ENCODE results near the gene MBNL2.

Gene MBNL2

GRCh38 chr13:97220151-97220900 lies 1.8 kb upstream of the MBNL2 start:
- peak overlapping the region; percentile 77 for H3K27ac Mint-ChIP-seq
- H3K4me3 Mint-ChIP-seq = no peak overlapping the region
- peaks cover 22% of the 10 kb centered on the region for H3K4me1 Mint-ChIP-seq
- no peaks in the 10 kb centered on the region for H3K27me3 Mint-ChIP-seq
- H3K9me3 Mint-ChIP-seq = no peaks in the 10 kb centered on the region
- ATAC-seq (ENCODE audit: low read depth) (no peak), DNase-seq (ENCODE audit: low spot score in 2 of 2) (no peak)
- no peaks in the 10 kb centered on the region for H3K36me3 Mint-ChIP-seq

GRCh38 chr13:97221046-97221445 lies 1.1 kb upstream of the MBNL2 start:
- Mint-ChIP-seq H3K4me1 (peaks cover 26% of the 10 kb centered on the region), H3K36me3 (no peaks in the 10 kb centered on the region), H3K4me3 (no peak overlapping the region), H3K27me3 (no peaks in the 10 kb centered on the region), H3K27ac (peak overlapping the region; percentile 94), H3K9me3 (no peaks in the 10 kb centered on the region)
- DNase-seq (ENCODE audit: low spot score in 2 of 2) = no peak
- no peak for ATAC-seq (ENCODE audit: low read depth)

DNA sequence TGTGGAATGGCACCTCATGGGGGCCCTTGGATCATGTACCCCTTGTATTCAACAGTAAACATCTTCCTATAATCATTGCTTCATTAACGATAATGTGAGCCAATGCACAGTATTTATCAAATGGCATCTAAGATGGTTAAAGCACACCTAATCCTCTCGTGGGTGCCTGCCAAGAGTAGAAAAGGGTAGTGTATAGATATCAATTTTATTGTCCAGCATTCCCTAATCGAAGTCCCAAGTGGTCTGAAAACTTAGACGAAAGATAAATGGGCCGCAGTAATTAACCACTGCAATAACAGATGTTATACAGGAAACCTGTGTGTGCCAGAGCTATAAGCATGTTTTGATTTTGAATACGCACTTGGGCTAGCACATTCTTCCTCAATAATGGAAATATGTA lies 667 bp upstream of the MBNL2 start:
- peak overlapping the region; percentile 94 for H3K27ac Mint-ChIP-seq
- ATAC-seq (ENCODE audit: low read depth) (no peak), DNase-seq (ENCODE audit: low spot score in 2 of 2) (no peak)
- H3K4me1 Mint-ChIP-seq = peaks cover 26% of the 10 kb centered on the region
- no peaks in the 10 kb centered on the region for H3K27me3 Mint-ChIP-seq
- H3K9me3 Mint-ChIP-seq = no peaks in the 10 kb centered on the region
- H3K36me3 Mint-ChIP-seq = no peaks in the 10 kb centered on the region
- no peak overlapping the region for H3K4me3 Mint-ChIP-seq

- Mint-ChIP-seq H3K9me3 (no peaks in the 10 kb centered on the region), H3K36me3 (no peaks in the 10 kb centered on the region), H3K27ac (peak overlapping the region; percentile 94), H3K4me3 (peak overlapping the region; percentile 87), H3K4me1 (peaks cover 32% of the 10 kb centered on the region), H3K27me3 (no peaks in the 10 kb centered on the region)
- ATAC-seq (ENCODE audit: low read depth) (no peak), DNase-seq (ENCODE audit: low spot score in 2 of 2) (no peak)
These were observed 1.0 kb downstream of the MBNL2 start for GRCh38 chr13:97223037-97223710.

DNA sequence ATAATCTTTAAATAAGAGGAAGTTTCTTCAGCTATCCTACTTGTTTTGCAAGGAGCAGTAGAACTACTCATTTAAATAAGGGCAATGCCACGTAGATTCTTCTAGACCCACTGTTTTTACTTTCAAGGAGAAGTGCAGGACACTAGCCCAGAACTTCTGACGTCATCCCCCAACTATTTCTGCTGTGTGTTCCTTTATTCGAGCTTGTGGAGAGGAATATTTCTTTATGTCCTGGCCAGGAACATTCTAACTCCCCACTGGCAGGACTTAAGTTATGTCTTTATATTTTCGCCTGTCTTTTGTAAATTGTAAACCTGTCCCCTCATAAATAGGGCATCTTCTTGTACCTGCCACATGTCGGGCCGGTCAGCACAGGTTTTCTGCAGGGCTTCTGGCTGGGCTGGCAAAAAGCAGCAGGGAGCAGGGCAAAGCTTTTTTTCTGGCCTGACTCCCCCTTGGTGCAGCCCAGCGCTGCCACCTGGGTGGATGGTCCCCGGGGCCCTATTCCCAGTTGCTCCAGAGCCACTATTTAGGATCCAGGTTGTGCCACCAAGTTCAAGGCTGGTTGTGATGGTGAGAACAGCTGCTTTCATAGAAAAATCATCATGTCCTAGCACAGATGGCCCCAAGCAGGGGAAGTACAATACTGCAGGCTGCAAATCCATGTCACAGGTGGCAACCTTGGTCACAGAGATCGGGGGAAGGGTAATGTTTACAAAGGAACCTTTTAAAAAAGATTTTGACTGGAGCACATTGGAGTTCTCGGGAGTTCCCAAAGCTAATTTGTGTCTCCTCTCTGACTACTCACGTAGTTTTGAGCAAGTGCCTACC lies 1.8 kb downstream of the MBNL2 start:
- H3K9me3 Mint-ChIP-seq = no peaks in the 10 kb centered on the region
- DNase-seq (ENCODE audit: low spot score in 2 of 2) (peak; percentile 32 to 39), ATAC-seq (ENCODE audit: low read depth) (peak; percentile 39)
- no peaks in the 10 kb centered on the region for H3K27me3 Mint-ChIP-seq
- peak overlapping the region; percentile 94 for H3K27ac Mint-ChIP-seq
- H3K36me3 Mint-ChIP-seq = no peaks in the 10 kb centered on the region
- H3K4me1 Mint-ChIP-seq = peaks cover 32% of the 10 kb centered on the region
- peak overlapping the region; percentile 87 for H3K4me3 Mint-ChIP-seq

- ATAC-seq (ENCODE audit: low read depth) (no peak), DNase-seq (ENCODE audit: low spot score in 2 of 2) (peak in 1 of 2 donors; percentile 31)
- Mint-ChIP-seq H3K4me1 (peaks cover 35% of the 10 kb centered on the region), H3K9me3 (no peaks in the 10 kb centered on the region), H3K4me3 (peak overlapping the region; percentile 87), H3K27ac (peak overlapping the region; percentile 94), H3K36me3 (peaks cover 3% of the 10 kb centered on the region), H3K27me3 (no peaks in the 10 kb centered on the region)
These were observed 2.6 kb downstream of the MBNL2 start for GRCh38 chr13:97224544-97225300.

- H3K36me3 Mint-ChIP-seq = peaks cover 8% of the 10 kb centered on the region
- ATAC-seq (ENCODE audit: low read depth) (no peak), DNase-seq (ENCODE audit: low spot score in 2 of 2) (no peak)
- H3K4me1 Mint-ChIP-seq = peaks cover 38% of the 10 kb centered on the region
- no peaks in the 10 kb centered on the region for H3K9me3 Mint-ChIP-seq
- H3K27ac Mint-ChIP-seq = peak overlapping the region; percentile 94
- H3K27me3 Mint-ChIP-seq = no peaks in the 10 kb centered on the region
- peak overlapping the region; percentile 87 for H3K4me3 Mint-ChIP-seq
These were observed 3.4 kb downstream of the MBNL2 start for GRCh38 chr13:97225533-97225932.

GRCh38 chr13:97226013-97226412 lies 3.9 kb downstream of the MBNL2 start:
- no peaks in the 10 kb centered on the region for H3K27me3 Mint-ChIP-seq
- peak overlapping the region; percentile 2 for H3K4me3 Mint-ChIP-seq
- DNase-seq (ENCODE audit: low spot score in 2 of 2) (no peak), ATAC-seq (ENCODE audit: low read depth) (no peak)
- peak overlapping the region; percentile 94 for H3K27ac Mint-ChIP-seq
- H3K36me3 Mint-ChIP-seq = peaks cover 9% of the 10 kb centered on the region
- peaks cover 37% of the 10 kb centered on the region for H3K4me1 Mint-ChIP-seq
- no peaks in the 10 kb centered on the region for H3K9me3 Mint-ChIP-seq

DNA sequence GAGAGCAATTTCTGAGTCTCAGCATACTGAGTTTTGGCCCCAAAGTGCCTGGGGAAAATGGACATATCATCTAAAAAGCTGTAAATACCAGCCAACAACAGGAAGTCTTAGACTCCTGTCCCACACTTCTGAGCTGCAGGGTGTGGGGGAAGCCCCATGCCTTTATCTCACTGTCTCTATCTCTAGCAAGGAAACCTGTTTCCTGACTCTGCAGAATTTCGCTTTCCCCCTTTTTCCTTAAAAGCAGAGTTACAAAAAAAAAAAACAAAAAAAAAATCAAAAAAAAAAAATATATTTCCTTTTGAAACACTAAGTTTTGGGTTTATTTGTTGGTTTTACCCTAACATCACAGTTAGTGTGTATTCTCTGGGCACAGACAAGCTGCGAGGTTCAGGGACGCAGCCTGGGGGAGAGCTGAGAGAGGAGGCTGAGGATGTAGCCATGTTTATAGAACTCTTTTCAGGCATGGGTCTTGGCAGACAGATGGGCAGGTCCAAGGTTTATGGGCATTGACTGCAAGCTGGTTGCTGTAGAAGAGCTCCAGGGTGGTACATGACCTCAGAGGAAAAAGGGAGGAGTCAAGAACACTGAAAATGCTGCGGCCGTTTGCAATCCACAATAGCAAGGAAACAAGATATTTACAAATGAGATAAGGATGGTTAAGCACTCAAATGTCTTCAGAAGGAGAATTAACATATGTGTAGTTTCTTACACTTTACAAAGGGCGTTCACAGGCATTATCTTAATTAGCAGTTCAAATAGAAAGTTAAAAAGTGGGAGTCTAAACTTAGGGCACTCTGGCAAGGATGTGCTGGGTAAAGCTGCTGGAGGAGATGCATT lies 4.9 kb downstream of the MBNL2 start:
- no peaks in the 10 kb centered on the region for H3K9me3 Mint-ChIP-seq
- peak overlapping the region; percentile 54 for H3K27ac Mint-ChIP-seq
- peaks cover 11% of the 10 kb centered on the region for H3K36me3 Mint-ChIP-seq
- H3K4me3 Mint-ChIP-seq = peak overlapping the region; percentile 67
- DNase-seq (ENCODE audit: low spot score in 2 of 2) (no peak), ATAC-seq (ENCODE audit: low read depth) (peak; percentile 19)
- H3K4me1 Mint-ChIP-seq = peaks cover 35% of the 10 kb centered on the region
- H3K27me3 Mint-ChIP-seq = no peaks in the 10 kb centered on the region

DNA sequence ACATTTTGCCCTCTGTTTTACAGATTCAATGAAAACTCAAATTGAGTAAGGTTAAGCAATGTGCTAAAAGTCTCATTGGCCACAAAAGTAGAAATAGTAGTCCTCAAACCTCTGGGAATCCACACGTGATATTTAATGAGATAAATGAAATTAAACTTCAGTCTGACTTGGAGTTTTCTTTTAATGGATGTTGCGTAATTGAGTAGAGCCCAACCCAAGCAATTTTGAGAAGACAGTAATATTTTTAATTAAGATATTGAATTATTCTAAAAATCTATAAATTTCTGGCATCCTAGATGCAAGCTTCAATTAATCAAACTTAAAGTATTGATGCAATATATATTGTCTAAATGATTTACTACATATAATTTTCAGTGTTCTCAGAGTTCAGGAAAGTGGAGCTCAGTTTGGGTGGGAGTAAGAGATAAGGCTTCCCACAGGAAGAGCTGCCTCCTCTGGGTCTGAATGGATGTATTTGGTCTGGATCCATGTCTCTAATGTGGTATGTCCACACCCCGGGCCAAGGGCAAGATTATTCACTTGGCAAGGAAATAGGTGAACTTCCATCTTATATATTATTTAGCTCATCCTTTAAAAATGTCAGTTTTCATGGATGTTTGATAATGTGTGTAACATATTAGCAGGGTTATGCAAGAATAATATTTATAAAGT lies 6.9 kb downstream of the MBNL2 start:
- Mint-ChIP-seq H3K4me3 (no peak overlapping the region), H3K9me3 (no peaks in the 10 kb centered on the region), H3K36me3 (peaks cover 16% of the 10 kb centered on the region), H3K4me1 (peaks cover 36% of the 10 kb centered on the region), H3K27me3 (no peaks in the 10 kb centered on the region), H3K27ac (peak overlapping the region; percentile 6)
- DNase-seq (ENCODE audit: low spot score in 2 of 2) = no peak
- no peak for ATAC-seq (ENCODE audit: low read depth)

GRCh38 chr13:97229699-97230098 lies 7.6 kb downstream of the MBNL2 start:
- Mint-ChIP-seq H3K9me3 (no peaks in the 10 kb centered on the region), H3K36me3 (peaks cover 21% of the 10 kb centered on the region), H3K4me1 (peaks cover 40% of the 10 kb centered on the region), H3K27ac (peak overlapping the region; percentile 6), H3K4me3 (no peak overlapping the region), H3K27me3 (no peaks in the 10 kb centered on the region)
- ATAC-seq (ENCODE audit: low read depth) = no peak
- no peak for DNase-seq (ENCODE audit: low spot score in 2 of 2)

- H3K4me3 Mint-ChIP-seq = no peak overlapping the region
- no peaks in the 10 kb centered on the region for H3K9me3 Mint-ChIP-seq
- H3K4me1 Mint-ChIP-seq = peaks cover 34% of the 10 kb centered on the region
- no peaks in the 10 kb centered on the region for H3K27me3 Mint-ChIP-seq
- DNase-seq (ENCODE audit: low spot score in 2 of 2) (no peak), ATAC-seq (ENCODE audit: low read depth) (no peak)
- H3K27ac Mint-ChIP-seq = no peak overlapping the region
- peaks cover 28% of the 10 kb centered on the region for H3K36me3 Mint-ChIP-seq
These were observed 9.1 kb downstream of the MBNL2 start for GRCh38 chr13:97231118-97231828.

All from memory B cell (primary cell).